ENCODE data around the gene BBS1. TPM values are rescaled to one million over a fixed set of nuclear protein-coding genes. Genes with fewer than 3 reads are reported as not detected.
"Not testable (repeated sequence)": the region's sequence is repeated elsewhere in the genome, so short reads cannot be mapped to it uniquely, and the experiment has no call there.

The BBS1 gene
- total RNA-seq, 2 experiments from 2014 or later, result 22.6 to 26.4 TPM

DNA sequence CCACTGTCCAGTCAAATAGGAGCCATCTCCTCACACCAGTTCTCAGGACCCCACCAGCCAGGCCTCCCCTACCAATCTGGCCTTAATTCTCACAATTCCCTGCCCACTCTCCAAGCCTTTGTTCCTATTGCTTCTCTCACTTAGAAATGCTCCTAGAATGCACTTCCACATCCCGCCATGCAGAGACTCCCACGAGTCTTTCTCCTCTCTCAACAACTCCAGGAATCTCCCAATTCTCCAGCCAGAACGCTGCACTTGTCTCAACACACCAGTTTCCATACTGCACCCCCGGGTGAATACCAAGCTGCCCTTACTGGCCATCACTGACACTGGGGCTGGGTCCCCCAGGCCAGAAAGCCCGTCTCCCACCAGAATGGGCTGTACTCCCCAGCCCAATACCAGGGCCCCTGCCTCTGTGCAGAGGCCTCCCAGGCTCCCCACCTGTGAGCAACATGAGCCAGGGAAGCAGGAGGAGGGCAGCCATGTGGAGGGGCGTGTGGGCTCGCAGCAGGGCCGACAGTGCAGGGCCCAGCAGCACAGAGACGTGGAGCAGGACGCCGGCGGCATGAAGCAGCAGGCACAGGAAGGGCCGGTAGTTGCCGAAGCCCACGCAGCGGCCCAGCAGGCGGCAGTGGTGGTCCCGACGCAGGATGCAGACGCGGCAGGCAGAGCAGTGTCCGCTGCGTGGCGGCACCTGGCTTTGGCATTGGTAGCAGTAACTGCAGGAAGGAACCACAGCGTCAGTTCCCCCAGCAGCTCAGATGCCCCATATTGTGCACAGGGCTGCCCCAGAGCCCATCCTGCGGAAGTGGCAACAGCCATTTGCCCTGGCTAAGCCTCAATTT is 33.0 kb downstream of the BBS1 start:
- Mint-ChIP-seq H3K36me3 (peaks cover 19% of the 10 kb centered on the region), H3K27ac (peak overlapping the region; percentile 90), H3K27me3 (peaks cover under 1% of the 10 kb centered on the region), H3K4me3 (peak overlapping the region; percentile 73), H3K4me1 (peaks cover 25% of the 10 kb centered on the region), H3K9me3 (no peaks in the 10 kb centered on the region)
- POLR2A ChIA-PET, result interaction anchor here (0.6 to 6.0 kb wide), 6 partner anchors 64 to 252 kb away, joined by 3 to 37 read pairs (median 4); partner anchors contain the start of genes DPP3, RBM14, RBM4 and RBM4B
- peak; percentile 76 for DNase-seq
- ATAC-seq (ENCODE audit: low read depth), result peak; percentile 77

- ATAC-seq (ENCODE audit: low read depth); H3K9me3 Mint-ChIP-seq; H3K27me3 Mint-ChIP-seq; DNase-seq: not testable (repeated sequence)
- peak overlapping the region; percentile 83 for H3K4me3 Mint-ChIP-seq
- peak overlapping the region; percentile 65 for H3K27ac Mint-ChIP-seq
- H3K4me1 Mint-ChIP-seq, result peaks cover 25% of the 10 kb centered on the region
- H3K36me3 Mint-ChIP-seq, result peaks cover 19% of the 10 kb centered on the region
- POLR2A ChIA-PET, result interaction anchor here (1.2 to 6.0 kb wide), 8 partner anchors 23 to 311 kb away, joined by 3 to 37 read pairs (median 8); partner anchors contain the start of genes CTSF, DPP3, PELI3 and RBM14
Observed at GRCh38 chr11:66544952-66545351, 34.5 kb downstream of the BBS1 start.

- Mint-ChIP-seq H3K4me1 (peaks cover 25% of the 10 kb centered on the region), H3K9me3 (no peaks in the 10 kb centered on the region), H3K27ac (peak within 1 kb of the TSS; percentile 65), H3K27me3 (peaks cover 7% of the 10 kb centered on the region), H3K36me3 (peaks cover 19% of the 10 kb centered on the region), H3K4me3 (peak within 1 kb of the TSS; percentile 83)
- POLR2A ChIA-PET, result interaction anchor here (0.5 to 6.0 kb wide), 17 partner anchors 9 to 310 kb away, joined by 3 to 37 read pairs (median 5); partner anchors contain the start of genes CTSF, DPP3, PELI3 and RBM14
- ATAC-seq (ENCODE audit: low read depth) (peak; percentile 86), DNase-seq (peak; percentile 90)
Observed at GRCh38 chr11:66545701-66546367, 35.4 kb downstream of the BBS1 start, which contains the start of gene ZDHHC24. Gene ZDHHC24 (minus strand): TSS chr11:66546048. CDS start chr11:66546003, 45 bp downstream.

DNA sequence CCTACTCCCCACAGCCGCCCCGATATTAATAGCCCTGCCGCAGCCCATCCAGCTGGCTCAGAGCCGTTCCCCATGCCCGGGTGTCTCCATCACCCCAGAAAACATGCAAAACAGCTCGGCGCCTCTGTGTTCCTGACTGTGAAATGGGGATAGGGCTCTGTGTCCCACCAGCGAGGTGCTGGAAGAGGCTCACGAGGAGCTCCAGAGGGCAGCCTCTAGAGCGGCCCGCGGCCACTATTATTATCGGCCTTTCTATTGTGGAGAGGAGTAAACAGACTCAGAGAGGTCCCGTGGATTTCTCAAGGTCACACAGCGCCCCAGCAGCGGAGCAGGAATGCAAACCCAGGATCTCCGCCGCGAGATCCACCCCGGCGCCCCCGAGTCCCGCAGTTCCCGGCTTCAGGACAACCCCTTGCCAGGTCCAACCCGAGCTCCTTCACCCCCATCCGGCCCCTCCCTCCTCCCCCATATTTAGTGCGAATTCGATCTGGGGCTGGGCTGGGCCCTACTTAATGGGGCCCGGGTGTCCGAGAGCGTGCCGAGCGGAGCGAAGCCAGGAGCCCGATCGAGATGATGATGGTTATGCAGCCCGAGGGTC is 36.0 kb downstream of the BBS1 start, which contains the start of gene ACTN3:
Gene ACTN3, plus strand, starts transcription at position 536 of the 598 bp plus-strand sequence. Its CDS starts 35 bp downstream, at position 571.
- POLR2A ChIA-PET, result interaction anchor here (0.5 to 6.0 kb wide), 17 partner anchors 9 to 310 kb away, joined by 3 to 37 read pairs (median 5); partner anchors contain the start of genes CTSF, DPP3, PELI3 and RBM14
- Mint-ChIP-seq H3K4me1 (peaks cover 24% of the 10 kb centered on the region), H3K36me3 (peaks cover 16% of the 10 kb centered on the region)

DNA sequence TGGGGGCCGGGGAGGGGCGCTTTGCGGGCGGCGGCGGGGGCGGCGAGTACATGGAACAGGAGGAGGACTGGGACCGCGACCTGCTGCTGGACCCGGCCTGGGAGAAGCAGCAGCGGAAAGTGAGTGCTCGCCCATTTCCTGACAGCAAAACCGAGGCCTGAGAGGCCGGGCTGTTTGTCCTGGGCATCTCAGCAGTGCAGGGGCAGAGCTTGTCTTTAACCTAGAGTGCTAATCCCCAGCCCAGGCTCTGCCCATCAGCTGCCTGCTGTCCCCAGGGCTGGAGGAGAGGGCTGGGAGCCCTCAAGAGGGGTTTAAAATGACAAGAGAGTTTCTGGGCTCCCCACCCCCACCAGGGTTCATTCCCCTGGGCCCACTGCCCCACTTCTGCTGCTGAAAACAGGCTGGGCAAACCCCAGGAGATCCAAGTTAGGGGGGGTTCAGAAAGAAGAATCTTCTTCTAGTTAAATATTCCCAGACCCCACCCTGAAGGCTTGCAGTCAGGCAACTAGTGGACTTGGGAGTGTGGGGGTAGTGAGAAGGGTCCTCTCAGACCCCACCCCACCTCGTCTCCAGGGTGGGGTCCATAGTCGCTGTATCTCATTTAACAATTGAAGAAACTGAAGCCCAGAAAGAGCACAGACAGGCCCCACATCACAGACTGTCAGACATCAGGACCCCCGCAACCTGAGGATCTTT is 36.7 kb downstream of the BBS1 start:
- no peak overlapping the region for H3K27ac Mint-ChIP-seq
- no peak for ATAC-seq (ENCODE audit: low read depth)
- peaks cover 21% of the 10 kb centered on the region for H3K4me1 Mint-ChIP-seq
- no peak for DNase-seq
- POLR2A ChIA-PET, result interaction anchor here (0.7 to 6.0 kb wide), 11 partner anchors 8 to 309 kb away, joined by 3 to 37 read pairs (median 5); partner anchors contain the start of genes CTSF, RBM14 and RBM4B
- H3K4me3 Mint-ChIP-seq, result peak overlapping the region; percentile 83
- no peaks in the 10 kb centered on the region for H3K9me3 Mint-ChIP-seq
- peaks cover 7% of the 10 kb centered on the region for H3K27me3 Mint-ChIP-seq
- H3K36me3 Mint-ChIP-seq, result peaks cover 11% of the 10 kb centered on the region

More for the DNA sequence above, 36.0 kb downstream of the BBS1 start, which contains the start of gene ACTN3:
- Mint-ChIP-seq H3K27ac (peak within 1 kb of the TSS; percentile 62), H3K27me3 (peaks cover 7% of the 10 kb centered on the region), H3K9me3 (no peaks in the 10 kb centered on the region), H3K4me3 (peak within 1 kb of the TSS; percentile 83)
- ATAC-seq (ENCODE audit: low read depth), result no peak
- DNase-seq, result no peak

DNA sequence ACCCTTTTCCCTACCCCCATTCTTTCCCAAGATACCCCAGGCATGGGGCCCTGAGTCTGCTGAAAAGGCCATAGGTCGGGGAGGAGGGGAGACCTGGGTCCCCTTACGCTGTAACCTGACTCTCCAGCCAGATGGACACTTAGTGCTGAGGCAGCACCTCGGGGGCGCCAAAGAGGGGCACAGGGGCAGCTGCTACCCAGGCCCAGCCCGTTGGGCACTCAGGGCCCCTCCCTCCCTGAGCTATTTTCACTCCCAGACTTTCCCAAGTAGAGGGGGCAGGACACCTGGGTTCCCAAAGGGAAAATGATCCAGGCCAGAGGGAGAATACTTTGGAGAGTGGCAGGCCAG is 37.2 kb downstream of the BBS1 start:
- POLR2A ChIA-PET, result interaction anchor here (6.0 kb wide), 1 partner anchor 130 kb away, joined by 37 read pairs; the partner anchor contains the start of gene RBM4B
- no peaks in the 10 kb centered on the region for H3K9me3 Mint-ChIP-seq
- H3K27ac Mint-ChIP-seq, result no peak overlapping the region
- peaks cover 7% of the 10 kb centered on the region for H3K27me3 Mint-ChIP-seq
- DNase-seq (no peak), ATAC-seq (ENCODE audit: low read depth) (no peak)
- H3K4me1 Mint-ChIP-seq, result peaks cover 18% of the 10 kb centered on the region
- H3K36me3 Mint-ChIP-seq, result peaks cover 5% of the 10 kb centered on the region
- no peak overlapping the region for H3K4me3 Mint-ChIP-seq

- Mint-ChIP-seq H3K36me3 (peaks cover 3% of the 10 kb centered on the region), H3K9me3 (no peaks in the 10 kb centered on the region), H3K27me3 (peaks cover 7% of the 10 kb centered on the region), H3K4me1 (peaks cover 17% of the 10 kb centered on the region), H3K27ac (no peak overlapping the region), H3K4me3 (no peak overlapping the region)
- POLR2A ChIA-PET, result no interaction called here
- DNase-seq (no peak), ATAC-seq (ENCODE audit: low read depth) (no peak)
Observed at GRCh38 chr11:66548041-66548440, 37.6 kb downstream of the BBS1 start.

DNA sequence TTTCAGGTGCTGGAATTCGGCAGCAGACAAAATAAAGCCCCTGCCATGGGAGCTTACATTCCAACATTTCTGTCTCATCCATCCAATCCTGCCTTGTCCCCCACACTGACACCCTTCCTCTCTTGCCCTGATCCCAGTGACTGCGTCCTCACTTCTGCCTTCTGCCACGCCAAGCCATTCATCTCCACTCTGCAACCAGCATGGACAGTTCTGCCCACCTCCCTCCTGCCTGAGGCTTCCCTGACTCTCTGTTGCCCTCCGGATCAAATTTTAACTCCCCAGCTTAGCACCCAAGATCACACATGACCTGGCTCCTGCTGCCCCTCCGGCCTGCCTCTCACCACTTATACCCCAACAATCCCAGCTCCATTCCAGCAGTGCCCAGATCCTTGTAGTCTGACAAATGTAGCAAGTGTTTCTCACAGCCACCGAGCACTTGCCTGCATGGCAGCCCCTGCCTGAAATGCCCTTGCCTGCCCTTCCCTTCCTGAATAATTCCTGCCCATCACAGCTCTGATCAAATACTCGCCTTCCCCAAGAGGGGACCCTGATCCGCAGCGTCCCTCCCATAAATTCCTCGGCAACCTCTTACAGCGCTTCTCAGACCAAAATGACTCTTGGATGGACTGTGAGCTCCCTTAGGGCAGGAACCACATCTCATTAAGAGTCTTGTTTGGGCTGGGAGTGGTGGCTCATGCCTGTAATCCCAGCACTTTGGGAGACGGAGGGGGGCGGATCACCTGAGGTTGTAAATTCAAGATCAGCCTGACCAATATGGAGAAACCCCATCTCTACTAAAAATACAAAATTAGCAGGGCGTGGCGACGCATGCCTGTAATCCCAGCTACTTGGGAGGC is 38.6 kb downstream of the BBS1 start:
- H3K4me3 Mint-ChIP-seq, result no peak overlapping the region
- DNase-seq, result no peak
- ATAC-seq (ENCODE audit: low read depth), result no peak
- POLR2A ChIA-PET, result no interaction called here
- no peaks in the 10 kb centered on the region for H3K36me3 Mint-ChIP-seq
- no peak overlapping the region for H3K27ac Mint-ChIP-seq
- H3K27me3 Mint-ChIP-seq, result peaks cover 7% of the 10 kb centered on the region
- H3K4me1 Mint-ChIP-seq, result peaks cover 9% of the 10 kb centered on the region
- H3K9me3 Mint-ChIP-seq, result no peaks in the 10 kb centered on the region

DNA sequence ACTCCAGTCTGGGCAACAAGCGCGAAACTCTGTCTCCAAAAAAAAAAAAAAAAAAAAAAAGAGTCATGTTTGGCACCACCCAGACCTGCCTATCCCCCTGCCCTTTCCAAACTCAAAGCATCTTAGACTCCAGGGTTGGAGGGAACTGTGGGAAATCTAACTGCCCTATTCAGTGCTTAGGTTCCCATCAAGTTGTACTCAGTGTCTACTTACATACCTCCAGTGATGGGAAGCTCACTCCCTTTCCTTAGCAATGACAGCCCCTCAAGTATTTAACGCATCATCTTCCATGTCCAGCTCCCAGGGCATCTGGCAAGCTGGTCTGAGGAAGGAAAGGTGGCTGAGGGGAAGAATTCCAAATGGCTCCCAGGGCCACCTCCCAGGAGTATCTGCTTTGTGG is 39.3 kb downstream of the BBS1 start:
- DNase-seq (no peak), ATAC-seq (ENCODE audit: low read depth) (no peak)
- H3K27me3 Mint-ChIP-seq, result peaks cover 7% of the 10 kb centered on the region
- no peaks in the 10 kb centered on the region for H3K9me3 Mint-ChIP-seq
- no peak overlapping the region for H3K27ac Mint-ChIP-seq
- H3K4me1 Mint-ChIP-seq, result peaks cover 4% of the 10 kb centered on the region
- POLR2A ChIA-PET, result no interaction called here
- H3K36me3 Mint-ChIP-seq, result no peaks in the 10 kb centered on the region
- H3K4me3 Mint-ChIP-seq, result no peak overlapping the region

GRCh38 chr11:66550887-66551286 is 40.5 kb downstream of the BBS1 start:
- Mint-ChIP-seq H3K9me3 (no peaks in the 10 kb centered on the region), H3K27ac (no peak overlapping the region), H3K36me3 (no peaks in the 10 kb centered on the region), H3K27me3 (peaks cover 13% of the 10 kb centered on the region), H3K4me3 (no peak overlapping the region), H3K4me1 (peaks cover 1% of the 10 kb centered on the region)
- POLR2A ChIA-PET, result no interaction called here
- no peak for DNase-seq
- no peak for ATAC-seq (ENCODE audit: low read depth)

GRCh38 chr11:66554602-66555001 is 44.2 kb downstream of the BBS1 start:
- Mint-ChIP-seq H3K9me3 (no peaks in the 10 kb centered on the region), H3K36me3 (no peaks in the 10 kb centered on the region), H3K27ac (no peak overlapping the region), H3K27me3 (peaks cover 13% of the 10 kb centered on the region), H3K4me1 (no peaks in the 10 kb centered on the region), H3K4me3 (no peak overlapping the region)
- DNase-seq (no peak), ATAC-seq (ENCODE audit: low read depth) (no peak)
- POLR2A ChIA-PET, result interaction anchor here (1.1 to 1.2 kb wide), 2 partner anchors 9 to 14 kb away, joined by 3 read pairs; partner anchors contain the start of genes ACTN3, CTSF and ZDHHC24

- no peak for DNase-seq
- H3K9me3 Mint-ChIP-seq, result no peaks in the 10 kb centered on the region
- POLR2A ChIA-PET, result interaction anchor here (0.6 to 1.2 kb wide), 3 partner anchors 9 to 80 kb away, joined by 3 read pairs; partner anchors contain the start of genes ACTN3, CTSF and ZDHHC24
Observed at GRCh38 chr11:66555416-66555815, 45.0 kb downstream of the BBS1 start.

More at GRCh38 chr11:66555416-66555815, 45.0 kb downstream of the BBS1 start:
- peaks cover 13% of the 10 kb centered on the region for H3K27me3 Mint-ChIP-seq
- no peak overlapping the region for H3K4me3 Mint-ChIP-seq
- ATAC-seq (ENCODE audit: low read depth), result no peak
- no peaks in the 10 kb centered on the region for H3K4me1 Mint-ChIP-seq
- no peak overlapping the region for H3K27ac Mint-ChIP-seq
- no peaks in the 10 kb centered on the region for H3K36me3 Mint-ChIP-seq
